Stimulated activated CD8-positive, alpha-beta memory T cell treated with anti-CD3 and anti-CD28 coated beads, Interleukin-4, amount 100 ng/mL, for 1 hour (primary cell): ENCODE data around the gene MEIS2.

Experiments
- DNase-seq, 2 donors: peaks; one replicate each; pipeline ENCODE4 v3.0.0-alpha.2; 2020; ENCODE audit warnings: low read depth in 2 of 2, low spot score in 1 of 2

MEIS2 gene

DNA sequence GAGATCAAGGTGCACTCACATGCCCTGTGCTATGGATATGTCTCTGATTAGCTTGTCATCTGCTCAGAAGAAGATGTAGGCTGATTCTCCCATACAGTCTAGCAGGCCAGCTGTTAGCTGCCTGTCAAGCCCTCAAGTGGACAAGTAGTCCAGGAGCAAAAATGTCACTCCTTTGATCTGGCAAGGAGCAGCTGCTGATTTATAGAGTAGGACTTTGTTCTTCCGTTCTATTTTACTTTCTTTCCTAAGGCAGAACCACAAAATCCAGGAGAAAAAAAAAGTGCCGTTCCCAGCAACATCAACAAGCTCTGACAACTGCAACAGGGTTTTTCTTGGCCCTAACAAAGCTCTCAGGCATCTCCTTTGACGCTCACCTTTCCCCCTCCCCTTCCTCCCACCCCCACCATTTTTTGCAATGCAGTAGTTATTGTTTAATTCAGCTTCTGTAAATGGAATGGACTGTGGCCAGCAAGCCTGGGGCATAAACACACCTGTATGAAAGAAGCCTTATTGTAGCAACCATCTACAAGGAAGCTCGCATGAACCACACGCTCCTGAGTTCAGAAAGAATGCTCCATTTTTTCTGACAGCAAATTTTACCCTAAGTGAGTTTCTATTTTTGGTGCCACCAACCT lies 196.3 kb downstream of the MEIS2 start:
- no peak for DNase-seq

DNA sequence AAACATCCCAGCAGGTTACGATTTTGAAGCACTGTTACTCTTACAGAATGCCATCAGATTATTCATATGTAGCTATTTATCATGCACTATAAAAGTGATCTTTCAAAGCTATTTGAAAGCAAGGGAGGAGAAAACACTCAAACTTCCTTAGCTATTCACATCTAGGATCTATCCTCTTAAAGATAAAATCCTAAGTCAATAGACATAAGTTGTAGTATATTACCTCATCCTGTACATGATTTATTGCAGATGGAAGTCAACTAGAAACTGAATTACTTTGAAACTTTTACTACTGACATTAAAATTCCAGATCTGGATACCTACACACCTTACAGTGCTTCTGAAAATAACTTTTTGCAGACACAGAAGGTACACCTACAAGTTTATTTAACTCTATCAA lies 197.2 kb downstream of the MEIS2 start:
- DNase-seq = no peak

DNA sequence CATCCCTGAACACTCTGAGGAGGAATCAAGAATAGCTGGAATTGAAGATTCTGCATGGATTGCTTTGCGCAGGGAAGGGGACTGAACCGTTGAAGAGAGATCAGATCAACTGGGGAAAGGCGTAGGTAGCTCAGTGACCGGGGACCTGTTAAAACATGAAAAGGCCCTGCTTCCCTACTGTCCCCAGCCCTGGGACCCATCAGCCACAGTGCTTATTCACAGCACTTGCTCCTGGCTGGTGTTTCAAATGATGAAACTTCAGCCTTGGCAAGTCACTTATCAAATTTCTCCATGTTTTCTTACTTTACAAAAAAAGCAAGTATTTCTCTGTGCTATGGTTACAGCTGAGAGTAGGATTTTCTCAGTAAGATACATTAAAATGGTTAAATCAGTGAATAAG lies 199.3 kb downstream of the MEIS2 start:
- no peak for DNase-seq

DNA sequence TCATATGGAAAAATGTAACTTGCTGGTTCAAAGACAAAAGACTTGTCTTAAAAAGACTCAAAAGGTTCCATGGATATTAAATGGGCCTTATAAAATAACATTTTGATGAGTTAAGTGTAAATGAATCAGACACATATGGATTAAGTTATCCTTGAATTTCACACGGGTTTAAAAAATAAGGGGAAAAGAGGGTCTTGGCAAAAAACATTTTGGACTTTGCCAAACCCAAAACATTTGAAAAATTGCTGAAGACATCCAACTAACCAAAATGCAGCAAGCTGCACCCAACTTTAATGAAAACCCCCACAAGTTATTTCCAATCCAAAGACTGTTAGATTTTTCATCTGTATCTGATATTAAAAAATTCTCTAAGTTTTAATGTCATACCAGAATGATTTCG lies 200.7 kb downstream of the MEIS2 start:
- DNase-seq = no peak

DNA sequence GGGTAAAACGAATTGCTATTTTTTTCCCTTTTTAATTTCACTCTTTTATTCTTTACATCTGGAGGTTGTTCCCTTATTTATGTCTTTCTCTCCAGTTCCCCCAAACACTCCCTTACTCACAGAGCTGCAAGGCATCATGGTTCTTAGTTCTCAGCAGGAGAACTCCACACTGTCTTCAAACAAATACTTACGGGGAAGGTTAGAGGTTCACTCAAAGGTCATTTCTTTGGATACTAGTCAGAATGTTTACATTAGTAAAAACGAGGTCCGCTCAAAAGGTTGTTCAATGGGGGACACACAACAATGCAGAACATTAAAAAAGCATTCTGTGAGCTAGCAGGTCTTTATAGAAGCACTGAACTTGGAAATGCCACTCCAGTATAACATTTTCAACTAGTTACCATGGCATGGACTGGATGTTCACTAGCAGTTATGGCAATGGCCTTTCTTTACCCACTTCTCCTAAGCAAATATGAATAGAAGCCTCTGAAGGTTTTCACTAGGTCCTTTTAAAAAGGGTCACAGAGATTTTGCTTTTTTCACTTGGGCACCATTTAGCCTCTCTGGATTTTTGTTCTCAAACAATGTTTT lies 201.7 kb downstream of the MEIS2 start:
- no peak for DNase-seq

DNA sequence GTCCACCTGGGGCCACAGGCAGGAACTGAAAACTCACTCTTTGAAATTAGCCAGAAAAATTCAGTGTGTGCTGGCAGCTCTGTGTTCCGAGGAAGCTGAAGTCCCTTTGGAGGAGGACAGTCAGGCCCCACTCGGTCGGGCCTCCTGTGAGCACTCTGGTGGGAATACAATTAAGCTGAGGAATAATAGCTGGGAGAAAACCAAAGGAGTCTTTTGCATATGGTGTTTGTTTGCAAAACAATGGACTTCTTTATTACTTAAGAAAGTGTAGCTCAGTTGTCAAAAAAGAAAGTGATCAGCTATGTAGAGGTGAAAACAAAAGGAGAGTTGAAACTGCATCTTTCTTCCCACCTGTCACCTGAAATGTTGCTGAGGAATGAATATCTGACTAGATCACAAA lies 202.5 kb downstream of the MEIS2 start:
- DNase-seq = no peak

DNA sequence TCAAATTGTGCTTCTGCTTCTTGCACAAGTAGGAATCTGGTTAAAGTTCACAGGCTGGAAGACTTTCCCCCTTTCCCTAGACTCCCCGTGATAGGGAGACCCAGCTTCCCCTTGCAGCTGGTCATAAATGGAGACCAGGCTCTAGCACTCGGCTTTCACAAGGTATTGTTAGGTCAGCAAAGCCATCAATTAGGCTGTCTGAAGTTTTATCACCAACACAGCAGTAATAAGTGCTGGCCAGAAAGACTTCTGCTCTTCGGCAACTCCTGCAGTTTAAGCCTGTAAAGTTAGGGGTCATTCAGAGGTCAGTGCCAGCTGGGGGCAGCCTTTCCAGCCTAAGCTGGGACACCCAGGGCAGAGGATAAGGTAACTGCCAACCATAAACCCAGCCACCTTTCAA lies 203.4 kb downstream of the MEIS2 start:
- no peak for DNase-seq

DNA sequence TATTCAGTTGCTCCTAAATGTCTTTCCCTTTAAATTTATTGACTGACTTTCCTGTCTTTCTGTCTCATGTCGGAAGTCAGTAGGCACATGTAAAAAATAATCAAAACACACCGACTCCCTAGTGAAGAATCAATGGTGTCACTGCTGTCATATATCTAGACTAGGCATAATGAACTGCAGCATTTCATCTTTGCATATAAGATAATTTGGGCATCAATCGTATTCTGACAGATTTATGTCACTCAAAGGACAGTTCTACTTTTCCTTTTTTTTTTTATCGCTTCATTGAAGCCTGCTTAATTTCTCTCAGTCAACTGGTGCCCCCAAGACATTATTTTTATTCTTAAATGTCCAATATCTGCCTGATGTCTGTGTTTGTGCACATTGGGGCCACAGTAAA lies 206.3 kb downstream of the MEIS2 start:
- DNase-seq = no peak

DNA sequence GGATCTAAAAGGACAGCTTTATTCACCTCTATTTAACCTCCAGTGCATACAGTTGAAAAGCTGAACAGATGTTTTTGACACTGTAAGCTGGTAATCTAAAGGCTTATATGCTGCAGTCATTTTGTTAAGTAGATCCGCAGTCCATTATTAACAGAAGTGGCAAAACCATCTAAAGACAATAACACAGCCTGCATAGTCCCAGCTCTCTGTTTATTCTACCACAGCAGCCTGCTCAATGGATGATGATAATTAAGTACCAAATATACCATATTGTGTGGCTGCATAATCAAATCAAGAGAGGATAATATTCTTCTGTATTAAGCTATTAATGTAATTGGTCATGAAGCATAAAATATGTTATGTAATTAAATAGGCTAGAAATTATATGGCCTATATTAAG lies 207.1 kb downstream of the MEIS2 start:
- no peak for DNase-seq

DNA sequence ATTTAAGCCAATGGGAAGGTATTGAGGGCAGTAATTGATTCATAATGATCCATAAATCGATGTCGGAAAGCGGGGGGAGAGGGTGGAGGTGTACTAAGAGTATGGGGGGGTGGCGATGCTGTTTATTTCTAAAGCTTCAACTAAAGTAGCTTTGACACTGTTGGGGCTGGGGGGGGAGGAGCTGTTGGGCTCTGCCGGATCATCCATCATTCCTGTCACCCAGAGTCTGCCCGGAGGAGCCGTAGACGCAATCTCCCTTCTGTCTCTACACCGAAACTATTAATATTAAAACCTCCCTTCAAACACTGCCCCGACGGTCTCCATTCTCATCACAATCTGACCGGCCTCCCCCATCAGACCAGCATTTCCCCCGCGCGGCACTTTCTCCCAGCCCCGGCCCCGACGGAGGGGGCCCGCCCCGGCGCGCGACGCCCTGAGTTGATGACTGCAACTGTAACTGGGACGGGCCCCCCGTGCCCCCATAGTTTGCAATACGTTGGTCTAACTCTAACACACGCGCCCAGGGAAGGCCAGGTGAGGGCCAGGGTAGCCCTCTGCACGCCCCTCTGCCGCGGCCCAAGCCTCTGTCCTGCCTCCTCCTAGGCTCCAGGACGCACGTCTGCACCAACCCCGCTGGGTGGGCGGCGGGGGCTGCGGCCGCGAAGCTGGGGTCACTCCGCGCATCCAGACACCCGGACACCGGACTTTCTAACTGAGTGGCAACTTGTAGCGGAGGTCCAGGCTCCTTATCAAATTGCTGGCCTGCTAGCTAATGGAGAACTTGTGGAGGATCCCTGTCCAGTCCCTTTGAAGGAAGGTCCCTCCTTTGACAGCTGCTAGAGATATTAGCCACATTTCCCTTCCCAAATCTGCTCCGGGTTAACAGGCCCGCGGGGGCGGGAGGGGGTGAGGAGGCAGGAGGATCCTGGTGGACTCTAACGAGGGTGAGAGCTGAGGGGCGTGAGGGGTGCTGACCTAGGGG lies 212.0 kb downstream of the MEIS2 start:
- DNase-seq = no peak

DNA sequence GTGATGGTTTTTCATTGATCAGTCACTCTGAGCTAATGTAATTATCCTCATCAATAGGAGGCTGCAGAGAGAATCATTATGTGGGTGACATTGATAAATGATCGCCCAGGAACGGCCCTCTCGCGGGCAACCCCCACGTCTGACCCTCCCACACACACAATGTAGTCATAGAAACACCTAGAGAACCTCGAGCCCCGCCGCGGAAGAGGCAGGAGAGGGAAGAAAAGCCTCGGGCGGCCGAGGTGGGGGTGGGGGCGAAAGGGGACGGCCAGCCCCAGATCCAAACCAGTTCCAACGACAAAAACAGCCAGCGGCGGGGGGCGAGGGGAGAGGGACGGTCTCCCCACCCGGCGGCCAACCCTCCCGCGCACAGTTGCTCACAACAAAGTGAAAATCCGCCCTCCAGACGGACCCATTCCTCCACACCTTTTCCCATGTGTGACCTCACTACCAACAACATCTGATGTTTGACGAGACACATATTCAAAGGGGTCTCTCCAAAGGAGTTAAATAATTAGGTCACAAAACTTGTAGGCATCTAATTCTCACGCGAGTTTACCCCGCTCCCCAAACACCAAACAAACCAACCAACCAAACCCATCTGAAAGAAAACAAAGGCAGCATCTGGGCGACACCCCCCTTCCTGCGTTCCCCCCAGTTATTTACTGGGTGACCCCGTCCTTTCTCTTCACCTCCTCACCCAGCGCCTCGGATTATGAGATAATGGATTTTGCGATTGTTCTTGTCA lies 213.0 kb downstream of the MEIS2 start:
- DNase-seq = no peak

DNA sequence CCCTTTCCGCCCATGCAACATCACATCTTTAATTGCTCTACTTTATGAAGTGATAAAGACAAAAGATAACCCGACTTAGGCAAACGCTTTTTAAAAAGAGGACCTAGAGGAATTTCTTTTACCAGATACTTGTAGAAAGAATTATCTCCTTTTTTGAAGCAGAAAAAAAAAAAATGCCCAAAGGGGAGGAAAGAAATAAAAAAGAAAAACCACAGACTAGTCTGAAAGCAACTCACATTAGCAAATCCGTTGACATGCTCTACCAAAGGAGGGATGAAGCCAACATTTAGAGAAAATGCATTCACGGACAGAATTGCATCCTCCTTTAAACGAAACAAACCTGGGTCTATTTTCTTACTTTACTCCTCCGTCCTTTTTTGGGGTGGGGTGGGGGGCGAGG lies 213.6 kb downstream of the MEIS2 start:
- DNase-seq = no peak

DNA sequence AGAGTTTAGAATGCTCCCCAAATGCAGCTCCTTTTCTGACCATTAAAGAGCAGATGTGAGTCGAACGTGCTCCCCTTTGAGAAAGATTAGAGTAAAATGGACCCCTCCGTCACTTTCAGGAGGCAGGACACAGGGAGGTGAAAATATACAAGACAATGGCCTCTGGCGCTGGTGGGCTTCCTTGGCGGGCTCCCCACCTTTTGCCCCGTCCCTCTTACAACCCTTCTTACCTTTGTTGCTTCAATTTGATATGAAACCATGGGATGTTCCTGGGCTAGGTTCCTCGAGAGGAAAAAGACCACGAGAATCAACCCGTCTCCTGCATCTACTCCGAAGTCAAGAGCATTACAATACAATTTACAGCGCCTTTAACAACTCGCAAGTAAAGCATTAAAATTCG lies 214.2 kb downstream of the MEIS2 start:
- no peak for DNase-seq

DNA sequence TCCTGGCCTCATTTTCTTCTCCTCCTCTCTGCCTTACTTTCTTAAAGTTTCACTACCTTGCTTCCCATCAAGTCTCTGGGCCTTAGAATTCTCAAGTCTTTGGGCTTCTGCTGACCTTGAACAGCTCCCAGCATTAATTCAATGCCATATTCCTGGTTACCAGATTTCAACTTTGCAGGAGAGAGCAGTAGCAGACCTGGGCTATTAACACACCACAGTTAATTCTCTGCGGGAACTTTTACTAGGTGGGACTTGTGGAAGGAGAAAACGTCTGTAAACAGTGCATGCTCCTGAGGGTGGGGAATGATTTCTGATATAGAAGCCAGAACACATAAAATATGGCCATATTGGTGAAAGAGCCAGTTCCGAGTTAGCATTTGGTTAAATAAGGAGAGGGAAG lies 214.6 kb downstream of the MEIS2 start:
- DNase-seq = no peak

DNA sequence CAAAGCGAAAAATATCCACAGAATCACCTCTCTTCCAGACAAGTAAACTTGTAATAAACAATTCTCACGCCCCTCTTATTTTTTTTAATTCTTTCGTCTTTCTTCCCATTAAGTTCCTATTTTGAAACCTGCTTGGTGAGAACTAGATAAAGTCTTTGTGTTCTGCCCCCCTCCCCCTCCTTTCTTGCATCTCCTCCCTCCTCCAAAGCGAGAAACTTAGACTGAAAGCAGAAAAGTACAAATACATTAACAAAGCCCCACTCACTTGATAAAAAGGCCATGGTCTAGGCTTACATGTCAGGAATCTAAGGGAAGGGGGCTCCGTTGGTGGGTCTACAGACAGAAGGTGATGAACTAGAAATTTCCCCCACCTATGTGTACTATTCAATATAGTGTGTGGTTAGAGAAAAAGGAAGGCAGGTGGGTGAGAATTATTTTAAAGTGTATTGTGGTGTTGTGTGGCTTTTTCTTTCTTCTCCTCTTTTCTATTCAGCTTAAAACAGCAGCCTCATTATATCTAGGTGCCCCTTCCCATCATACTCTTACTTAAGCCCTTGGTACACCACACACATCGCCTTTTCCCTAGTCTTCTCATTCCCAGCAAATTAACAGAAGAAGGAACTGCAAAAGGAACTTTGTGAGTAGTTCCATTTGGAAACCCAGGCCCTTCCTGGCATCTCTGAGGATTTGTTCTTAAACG lies 215.3 kb downstream of the MEIS2 start:
- no peak for DNase-seq

DNA sequence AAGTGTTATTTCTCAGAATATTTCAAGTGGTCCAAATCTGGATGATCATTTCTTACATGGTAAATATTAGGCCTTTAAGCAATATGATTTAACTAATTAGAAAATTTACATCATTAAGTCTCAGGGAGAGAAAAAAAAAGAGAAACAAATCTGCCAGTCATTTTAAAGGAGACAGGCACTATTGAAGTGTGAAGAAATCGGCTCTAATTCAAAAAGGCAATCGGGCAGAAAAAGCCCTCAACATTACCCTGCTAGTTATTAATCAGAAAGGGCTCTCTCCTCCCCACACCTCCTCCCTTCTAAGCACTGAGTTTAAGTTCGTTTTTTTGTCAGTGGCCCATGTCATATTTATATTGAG lies 215.9 kb downstream of the MEIS2 start:
- no peak for DNase-seq

DNA sequence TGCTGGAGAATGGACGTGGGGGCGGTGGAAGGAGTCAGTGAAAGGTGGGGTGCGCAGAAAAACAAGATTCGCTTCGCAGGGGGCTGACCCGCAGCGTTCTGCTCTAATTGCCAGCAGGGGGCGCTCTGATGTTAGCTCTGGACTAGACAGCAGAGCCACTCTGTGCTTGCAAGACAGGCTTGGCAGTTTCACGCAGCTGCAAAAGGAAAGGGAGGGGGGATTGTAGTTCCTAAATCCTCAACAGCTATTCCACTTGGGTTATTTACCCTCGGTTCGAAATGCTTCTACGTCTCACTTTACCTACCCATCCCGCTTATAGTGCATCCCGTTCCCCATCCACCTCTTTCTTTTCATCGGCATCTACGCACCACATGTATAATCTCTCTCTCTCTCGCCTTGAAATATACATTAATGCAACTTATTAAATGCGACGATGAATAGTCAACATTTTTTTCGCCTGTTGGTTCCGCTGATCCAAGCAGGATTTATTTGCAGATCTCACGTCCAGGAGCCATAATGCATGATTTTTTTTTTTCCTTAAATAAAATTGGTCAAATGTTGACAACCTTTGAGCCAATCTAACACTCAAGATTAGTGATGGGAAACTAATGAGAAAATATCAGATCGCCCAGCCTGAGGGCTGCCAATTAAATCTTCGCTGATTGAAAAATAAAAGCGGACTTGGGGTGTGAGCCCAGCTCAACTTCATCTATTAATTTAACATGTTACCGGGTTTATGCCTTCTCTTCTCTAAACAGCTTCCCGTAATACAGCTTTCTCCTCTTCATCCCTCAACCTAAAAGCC lies 216.4 kb downstream of the MEIS2 start:
- peak in 1 of 2 donors; percentile 18 for DNase-seq

DNA sequence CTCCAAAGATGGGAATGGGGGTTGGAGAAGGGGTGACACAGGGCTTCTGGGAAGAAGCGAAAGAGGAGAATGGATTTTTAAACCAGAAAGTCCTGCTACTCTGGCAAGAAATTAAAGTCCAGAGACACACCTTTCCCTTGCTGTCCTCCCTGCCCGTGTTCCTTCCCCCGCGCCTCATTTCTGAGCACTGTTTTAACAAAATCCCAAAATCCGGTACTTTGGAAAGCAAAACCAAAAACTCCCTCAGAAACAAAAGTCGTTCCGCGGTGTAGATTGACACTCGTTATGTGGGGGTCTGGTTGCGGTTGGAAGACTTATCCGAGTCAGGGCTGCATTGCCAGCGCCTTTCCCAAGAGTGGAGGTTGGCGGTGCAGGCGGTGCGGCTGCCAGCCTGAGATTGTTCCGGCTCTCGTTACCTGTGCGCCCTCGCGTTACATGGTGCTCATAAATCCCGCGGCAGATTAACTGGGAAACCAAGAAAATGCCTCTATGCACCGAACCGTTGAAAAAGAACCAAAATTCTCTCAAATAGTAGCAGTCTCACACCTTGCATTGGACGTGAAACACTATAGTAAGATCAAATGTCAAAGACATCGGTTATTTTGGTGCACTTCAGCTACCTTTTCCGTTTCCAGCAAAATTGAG lies 217.7 kb downstream of the MEIS2 start:
- DNase-seq = no peak

DNA sequence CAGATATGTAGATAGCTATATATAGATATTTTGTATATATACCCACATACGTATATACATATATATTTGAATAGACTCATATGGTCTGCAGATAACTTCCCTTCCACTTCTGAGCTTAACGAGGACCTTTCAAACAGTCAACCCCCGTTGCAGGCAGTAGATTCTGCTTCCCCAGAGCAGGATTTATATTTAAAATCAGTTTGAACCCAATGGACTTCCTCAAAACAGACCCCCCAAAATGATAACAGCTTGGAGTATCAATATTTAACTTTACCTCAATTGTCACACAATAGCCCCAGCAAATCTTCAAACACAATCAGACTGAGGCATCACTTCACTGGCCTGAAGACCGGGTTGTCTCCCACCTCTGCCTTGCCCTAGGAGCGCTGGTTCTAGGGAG lies 218.3 kb downstream of the MEIS2 start:
- no peak for DNase-seq

DNA sequence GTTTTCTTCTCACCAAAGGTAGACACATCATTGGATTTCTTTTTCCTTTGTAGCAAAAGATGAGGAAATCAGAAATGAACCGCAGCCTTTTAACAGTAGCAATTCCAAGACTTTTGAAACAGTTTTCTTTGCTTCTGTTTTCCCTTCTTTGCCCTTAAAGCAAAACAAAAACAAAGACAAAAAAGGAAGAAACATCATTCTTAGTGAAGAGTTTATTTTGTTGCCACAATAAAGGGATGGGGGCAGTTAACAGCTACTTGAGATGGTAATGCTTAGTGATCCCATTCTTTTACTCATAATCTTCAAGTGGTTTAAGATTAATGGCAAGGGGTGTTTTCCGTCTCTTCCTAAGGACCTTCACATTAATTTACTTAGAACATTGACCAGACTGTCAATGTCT lies 218.8 kb downstream of the MEIS2 start:
- DNase-seq = no peak
